ENCODE measurements around the gene LIN28A. TPM values are rescaled to one million over a fixed set of nuclear protein-coding genes. Genes with fewer than 3 reads are reported as not detected.

The LIN28A gene
- total and polyA plus RNA-seq, 2 experiments from 2014 or later, result 604 to 1,571 TPM

GRCh38 chr1:26364956-26365355 is 45.7 kb upstream of the LIN28A start (continued):
- TF ChIP-seq EZH2 (IDR thresholded peaks at IDR 0.05; ENCODE audit: low read depth, unreplicated experiment) (no peak), ETS1 (IDR thresholded peaks at IDR 0.05) (no peak)
- TF ChIP-seq, protein P1, sequence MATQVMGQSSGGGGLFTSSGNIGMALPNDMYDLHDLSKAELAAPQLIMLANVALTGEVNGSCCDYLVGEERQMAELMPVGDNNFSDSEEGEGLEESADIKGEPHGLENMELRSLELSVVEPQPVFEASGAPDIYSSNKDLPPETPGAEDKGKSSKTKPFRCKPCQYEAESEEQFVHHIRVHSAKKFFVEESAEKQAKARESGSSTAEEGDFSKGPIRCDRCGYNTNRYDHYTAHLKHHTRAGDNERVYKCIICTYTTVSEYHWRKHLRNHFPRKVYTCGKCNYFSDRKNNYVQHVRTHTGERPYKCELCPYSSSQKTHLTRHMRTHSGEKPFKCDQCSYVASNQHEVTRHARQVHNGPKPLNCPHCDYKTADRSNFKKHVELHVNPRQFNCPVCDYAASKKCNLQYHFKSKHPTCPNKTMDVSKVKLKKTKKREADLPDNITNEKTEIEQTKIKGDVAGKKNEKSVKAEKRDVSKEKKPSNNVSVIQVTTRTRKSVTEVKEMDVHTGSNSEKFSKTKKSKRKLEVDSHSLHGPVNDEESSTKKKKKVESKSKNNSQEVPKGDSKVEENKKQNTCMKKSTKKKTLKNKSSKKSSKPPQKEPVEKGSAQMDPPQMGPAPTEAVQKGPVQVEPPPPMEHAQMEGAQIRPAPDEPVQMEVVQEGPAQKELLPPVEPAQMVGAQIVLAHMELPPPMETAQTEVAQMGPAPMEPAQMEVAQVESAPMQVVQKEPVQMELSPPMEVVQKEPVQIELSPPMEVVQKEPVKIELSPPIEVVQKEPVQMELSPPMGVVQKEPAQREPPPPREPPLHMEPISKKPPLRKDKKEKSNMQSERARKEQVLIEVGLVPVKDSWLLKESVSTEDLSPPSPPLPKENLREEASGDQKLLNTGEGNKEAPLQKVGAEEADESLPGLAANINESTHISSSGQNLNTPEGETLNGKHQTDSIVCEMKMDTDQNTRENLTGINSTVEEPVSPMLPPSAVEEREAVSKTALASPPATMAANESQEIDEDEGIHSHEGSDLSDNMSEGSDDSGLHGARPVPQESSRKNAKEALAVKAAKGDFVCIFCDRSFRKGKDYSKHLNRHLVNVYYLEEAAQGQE (IDR thresholded peaks at IDR 0.05; ENCODE audit: unreplicated experiment), result no peak

DNA sequence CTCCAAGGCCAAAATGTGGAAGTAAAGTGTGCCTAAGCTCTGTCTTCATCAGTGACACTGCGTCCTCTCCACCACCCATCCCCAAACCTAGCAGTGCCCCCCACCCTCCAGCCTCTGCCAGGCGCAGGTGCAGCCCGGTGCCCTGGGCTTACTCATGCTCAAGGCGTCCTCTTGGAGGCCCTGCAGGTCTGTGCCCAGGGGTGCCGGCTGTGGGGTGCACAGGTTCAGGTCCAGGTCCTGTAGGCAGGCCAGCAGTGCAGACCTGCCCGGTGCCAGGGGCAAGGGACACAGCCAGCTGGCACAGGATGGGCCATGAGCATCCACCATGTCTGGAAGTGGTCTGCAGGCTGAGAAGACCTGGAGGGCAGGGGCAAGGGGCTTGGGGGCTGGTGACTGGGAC is 43.2 kb upstream of the LIN28A start:
- no peaks in the 10 kb centered on the region for H3K9me3 Mint-ChIP-seq
- no peak for DNase-seq (ENCODE audit: low spot score)

GRCh38 chr1:26368006-26368405 is 42.6 kb upstream of the LIN28A start:
- Mint-ChIP-seq H3K27ac (no peak overlapping the region), H3K9me3 (no peaks in the 10 kb centered on the region), H3K4me3 (no peak overlapping the region), H3K27me3 (ENCODE audit: insufficient read depth, low read depth, poor library complexity) (peaks cover 16% of the 10 kb centered on the region), H3K4me1 (peaks cover 9% of the 10 kb centered on the region; the same call in 2 of the 3 replicates), H3K36me3 (ENCODE audit: low read depth) (no peaks in the 10 kb centered on the region)
- no peaks in the 10 kb centered on the region for H3K79me2 ChIP-seq (replicated peaks; ENCODE audit: insufficient read depth)
- H3K4me2 ChIP-seq, result no peak overlapping the region
- no peaks in the 10 kb centered on the region for H3K9me2 ChIP-seq (ENCODE audit: insufficient read depth)
- DNase-seq (ENCODE audit: low spot score) (no peak), ATAC-seq (no peak)
- H3F3A ChIP-seq (replicated peaks; ENCODE audit: low read depth), result 0 out of 2 replicates have a peak, but pooled peaks cover 6% of the 10 kb centered on the region
- H3K4me1 ChIP-seq (ENCODE audit: insufficient read depth), result no peaks in the 10 kb centered on the region
- H3K27me3 ChIP-seq (ENCODE audit: insufficient read depth), result 0 out of 2 replicates have a peak, but pooled peaks cover 10% of the 10 kb centered on the region
- H2AFZ ChIP-seq, result no peak overlapping the region
- H4K20me1 ChIP-seq (replicated peaks; ENCODE audit: insufficient read depth), result no peaks in the 10 kb centered on the region
- no peak overlapping the region for H3K4me3 ChIP-seq
- H3K36me3 ChIP-seq (ENCODE audit: insufficient read depth), result no peaks in the 10 kb centered on the region
- no peak overlapping the region for H3K27ac ChIP-seq (ENCODE audit: low read depth)
- TF ChIP-seq, protein P2, sequence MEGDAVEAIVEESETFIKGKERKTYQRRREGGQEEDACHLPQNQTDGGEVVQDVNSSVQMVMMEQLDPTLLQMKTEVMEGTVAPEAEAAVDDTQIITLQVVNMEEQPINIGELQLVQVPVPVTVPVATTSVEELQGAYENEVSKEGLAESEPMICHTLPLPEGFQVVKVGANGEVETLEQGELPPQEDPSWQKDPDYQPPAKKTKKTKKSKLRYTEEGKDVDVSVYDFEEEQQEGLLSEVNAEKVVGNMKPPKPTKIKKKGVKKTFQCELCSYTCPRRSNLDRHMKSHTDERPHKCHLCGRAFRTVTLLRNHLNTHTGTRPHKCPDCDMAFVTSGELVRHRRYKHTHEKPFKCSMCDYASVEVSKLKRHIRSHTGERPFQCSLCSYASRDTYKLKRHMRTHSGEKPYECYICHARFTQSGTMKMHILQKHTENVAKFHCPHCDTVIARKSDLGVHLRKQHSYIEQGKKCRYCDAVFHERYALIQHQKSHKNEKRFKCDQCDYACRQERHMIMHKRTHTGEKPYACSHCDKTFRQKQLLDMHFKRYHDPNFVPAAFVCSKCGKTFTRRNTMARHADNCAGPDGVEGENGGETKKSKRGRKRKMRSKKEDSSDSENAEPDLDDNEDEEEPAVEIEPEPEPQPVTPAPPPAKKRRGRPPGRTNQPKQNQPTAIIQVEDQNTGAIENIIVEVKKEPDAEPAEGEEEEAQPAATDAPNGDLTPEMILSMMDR (conservative IDR thresholded peaks at IDR 0.05; ENCODE audit: low read depth in 2 of 2), result no peak
- TF ChIP-seq, protein P1 (IDR thresholded peaks at IDR 0.05; ENCODE audit: unreplicated experiment), result no peak
- no peak for TF ChIP-seq JUNB (IDR thresholded peaks at IDR 0.05; ENCODE audit: unreplicated experiment)
- no peak for TF ChIP-seq CREB1 (CRISPR knock-in tag; IDR thresholded peaks at IDR 0.05; ENCODE audit: low read depth)
- TF ChIP-seq ZNF331 (CRISPR knock-in tag; IDR thresholded peaks at IDR 0.05; ENCODE audit: low read depth), result no peak
- TF ChIP-seq NANOG (IDR thresholded peaks at IDR 0.05; ENCODE audit: borderline replicate concordance), result no peak
- TF ChIP-seq EZH2 (IDR thresholded peaks at IDR 0.05; ENCODE audit: low read depth, unreplicated experiment), result no peak

More for the DNA sequence above, 43.2 kb upstream of the LIN28A start:
- H3K27me3 ChIP-seq (ENCODE audit: insufficient read depth), result 0 out of 2 replicates have a peak, but pooled peaks cover 13% of the 10 kb centered on the region
- no peaks in the 10 kb centered on the region for H3K9me2 ChIP-seq (ENCODE audit: insufficient read depth)
- Mint-ChIP-seq H3K4me1 (peaks cover 9% of the 10 kb centered on the region; the same call in 2 of the 3 replicates), H3K4me3 (no peak overlapping the region), H3K36me3 (ENCODE audit: low read depth) (no peaks in the 10 kb centered on the region), H3K27ac (no peak overlapping the region), H3K27me3 (ENCODE audit: insufficient read depth, low read depth, poor library complexity) (peaks cover 19% of the 10 kb centered on the region)
- no peak overlapping the region for H3K4me3 ChIP-seq
- no peaks in the 10 kb centered on the region for H3K36me3 ChIP-seq (ENCODE audit: insufficient read depth)
- no peaks in the 10 kb centered on the region for H3K4me1 ChIP-seq (ENCODE audit: insufficient read depth)
- no peaks in the 10 kb centered on the region for H3K79me2 ChIP-seq (replicated peaks; ENCODE audit: insufficient read depth)
- no peak for ATAC-seq
- H3K27ac ChIP-seq (ENCODE audit: low read depth), result no peak overlapping the region
- H2AFZ ChIP-seq, result no peak overlapping the region
- H3F3A ChIP-seq (replicated peaks; ENCODE audit: low read depth), result 0 out of 2 replicates have a peak, but pooled peaks cover 6% of the 10 kb centered on the region
- H3K4me2 ChIP-seq, result no peak overlapping the region
- no peak for TF ChIP-seq STAT1 (IDR thresholded peaks at IDR 0.05; ENCODE audit: unreplicated experiment)
- H4K20me1 ChIP-seq (replicated peaks; ENCODE audit: insufficient read depth), result no peaks in the 10 kb centered on the region

Measured in GM23338 (cell line).